Measurements from ENCODE around the gene OR13C8. TPM values are rescaled to one million over a fixed set of nuclear protein-coding genes. Genes with fewer than 3 reads are reported as not detected.
"Not testable (repeated sequence)": the region's sequence is repeated elsewhere in the genome, so short reads cannot be mapped to it uniquely, and the experiment has no call there.

The OR13C8 gene
- total RNA-seq, 1 experiment from 2014 or later: not detected

DNA sequence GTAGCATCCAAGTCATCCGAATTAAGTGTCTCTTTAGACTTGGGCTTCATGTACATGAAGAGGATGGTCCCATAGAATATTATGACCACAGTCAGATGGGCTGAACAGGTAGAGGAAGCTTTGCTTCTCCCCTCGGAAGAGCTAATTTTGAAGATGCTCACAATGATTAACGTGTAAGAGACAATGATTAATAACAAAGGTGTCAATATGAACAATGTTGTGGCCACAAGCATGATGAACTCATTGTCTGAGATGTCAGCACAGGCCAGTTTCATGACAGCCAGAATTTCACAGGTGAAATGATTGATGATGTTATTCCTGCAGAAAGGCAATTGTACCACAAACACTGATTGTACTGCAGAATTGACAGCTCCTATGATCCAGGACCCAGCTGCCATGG lies 35.8 kb downstream of the OR13C8 start:
- no peak for DNase-seq
- Mint-ChIP-seq H3K9me3 (ENCODE audit: unreplicated experiment) (no peaks in the 10 kb centered on the region), H3K27ac (ENCODE audit: unreplicated experiment) (no peak overlapping the region), H3K36me3 (ENCODE audit: insufficient read depth, unreplicated experiment) (no peaks in the 10 kb centered on the region), H3K27me3 (ENCODE audit: insufficient read depth, unreplicated experiment) (peaks cover 3% of the 10 kb centered on the region), H3K4me3 (ENCODE audit: unreplicated experiment) (no peak overlapping the region), H3K4me1 (ENCODE audit: low read depth, unreplicated experiment) (no peaks in the 10 kb centered on the region)
- Histone ChIP-seq H3K36me3 (ENCODE audit: control insufficient read depth, insufficient read depth, low read length) (no peaks in the 10 kb centered on the region), H3K4me3 (ENCODE audit: low read depth, low read length) (no peak overlapping the region), H3K27me3 (replicated peaks; ENCODE audit: control insufficient read depth, insufficient read depth, low read length) (no peaks in the 10 kb centered on the region), H3K9me3 (no peaks in the 10 kb centered on the region), H3K4me1 (no peaks in the 10 kb centered on the region)
- no TSS peak for BruUV-seq (replicated peaks)
- intact Hi-C loops (cut with micrococcal nuclease; ENCODE audit: unreplicated experiment): no loop called here
- CTCF ChIA-PET: no interaction called here
- POLR2A ChIA-PET: no interaction called here
- TF ChIP-seq, protein P1, sequence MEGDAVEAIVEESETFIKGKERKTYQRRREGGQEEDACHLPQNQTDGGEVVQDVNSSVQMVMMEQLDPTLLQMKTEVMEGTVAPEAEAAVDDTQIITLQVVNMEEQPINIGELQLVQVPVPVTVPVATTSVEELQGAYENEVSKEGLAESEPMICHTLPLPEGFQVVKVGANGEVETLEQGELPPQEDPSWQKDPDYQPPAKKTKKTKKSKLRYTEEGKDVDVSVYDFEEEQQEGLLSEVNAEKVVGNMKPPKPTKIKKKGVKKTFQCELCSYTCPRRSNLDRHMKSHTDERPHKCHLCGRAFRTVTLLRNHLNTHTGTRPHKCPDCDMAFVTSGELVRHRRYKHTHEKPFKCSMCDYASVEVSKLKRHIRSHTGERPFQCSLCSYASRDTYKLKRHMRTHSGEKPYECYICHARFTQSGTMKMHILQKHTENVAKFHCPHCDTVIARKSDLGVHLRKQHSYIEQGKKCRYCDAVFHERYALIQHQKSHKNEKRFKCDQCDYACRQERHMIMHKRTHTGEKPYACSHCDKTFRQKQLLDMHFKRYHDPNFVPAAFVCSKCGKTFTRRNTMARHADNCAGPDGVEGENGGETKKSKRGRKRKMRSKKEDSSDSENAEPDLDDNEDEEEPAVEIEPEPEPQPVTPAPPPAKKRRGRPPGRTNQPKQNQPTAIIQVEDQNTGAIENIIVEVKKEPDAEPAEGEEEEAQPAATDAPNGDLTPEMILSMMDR (IDR thresholded peaks at IDR 0.05; ENCODE audit: insufficient read depth in 1 of 2, low read depth in 1 of 2, low read length in 1 of 2, severe bottlenecking in 1 of 2, unreplicated experiment in 1 of 2): no peak

DNA sequence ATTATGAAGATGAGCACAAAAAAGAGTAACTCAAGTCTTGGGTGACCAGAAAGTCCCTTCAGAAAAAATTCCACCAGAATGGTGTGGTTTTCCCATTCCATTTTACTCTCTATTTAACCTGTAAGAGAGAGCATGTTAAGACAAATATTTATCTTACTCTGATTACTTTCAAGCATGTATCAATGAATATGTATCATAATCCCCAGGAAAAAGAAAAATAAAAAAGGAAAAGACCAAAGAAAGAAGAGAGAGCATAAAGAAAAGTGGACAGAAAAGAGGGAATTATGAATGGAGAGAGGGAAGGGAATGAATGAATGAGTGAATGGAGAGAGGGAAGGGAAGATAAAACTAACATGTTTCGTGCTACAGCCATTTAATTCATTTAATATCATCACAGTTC lies 36.6 kb downstream of the OR13C8 start, which contains the start of gene OR13C2:
Gene OR13C2 (minus strand): TSS at position 101 of the 400 bp plus-strand sequence. CDS start 0 bp downstream, at position 101.
- H3K4me3 Mint-ChIP-seq (ENCODE audit: unreplicated experiment); POLR2A ChIA-PET; H3K36me3 ChIP-seq (ENCODE audit: control insufficient read depth, insufficient read depth, low read length); H3K4me1 Mint-ChIP-seq (ENCODE audit: low read depth, unreplicated experiment); H3K27me3 Mint-ChIP-seq (ENCODE audit: insufficient read depth, unreplicated experiment); intact Hi-C loops (cut with micrococcal nuclease; ENCODE audit: unreplicated experiment); BruUV-seq (replicated peaks); H3K36me3 Mint-ChIP-seq (ENCODE audit: insufficient read depth, unreplicated experiment); H3K27me3 ChIP-seq (replicated peaks; ENCODE audit: control insufficient read depth, insufficient read depth, low read length); H3K27ac Mint-ChIP-seq (ENCODE audit: unreplicated experiment); CTCF ChIA-PET; H3K4me1 ChIP-seq; H3K4me3 ChIP-seq (ENCODE audit: low read depth, low read length); DNase-seq; H3K9me3 Mint-ChIP-seq (ENCODE audit: unreplicated experiment); H3K9me3 ChIP-seq: not testable (repeated sequence)

DNA sequence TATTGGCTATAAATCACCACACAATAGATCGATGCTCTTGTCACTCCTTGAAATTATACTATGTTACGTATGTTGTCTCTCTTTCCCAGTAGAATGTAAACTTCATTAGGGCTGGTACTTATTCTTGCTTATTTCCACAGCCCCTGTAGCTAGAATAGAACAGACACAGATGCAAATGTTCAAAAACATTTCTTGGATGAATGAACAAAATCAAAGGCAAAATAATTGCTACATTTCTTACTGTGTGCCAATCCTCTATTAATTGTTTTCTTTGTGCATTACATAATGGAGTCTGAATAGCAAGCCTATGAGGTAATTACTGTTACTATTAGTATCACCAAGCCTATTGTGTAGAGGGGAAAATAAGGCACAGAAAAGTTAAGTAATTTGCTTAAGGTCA lies 37.2 kb downstream of the OR13C8 start:
- Histone ChIP-seq H3K4me3 (ENCODE audit: low read depth, low read length) (no peak overlapping the region), H3K4me1 (no peaks in the 10 kb centered on the region), H3K36me3 (ENCODE audit: control insufficient read depth, insufficient read depth, low read length) (no peaks in the 10 kb centered on the region), H3K9me3 (no peaks in the 10 kb centered on the region), H3K27me3 (replicated peaks; ENCODE audit: control insufficient read depth, insufficient read depth, low read length) (no peaks in the 10 kb centered on the region)
- Mint-ChIP-seq H3K4me3 (ENCODE audit: unreplicated experiment) (no peak overlapping the region), H3K27me3 (ENCODE audit: insufficient read depth, unreplicated experiment) (peaks cover 3% of the 10 kb centered on the region), H3K4me1 (ENCODE audit: low read depth, unreplicated experiment) (no peaks in the 10 kb centered on the region), H3K27ac (ENCODE audit: unreplicated experiment) (no peak overlapping the region), H3K9me3 (ENCODE audit: unreplicated experiment) (no peaks in the 10 kb centered on the region), H3K36me3 (ENCODE audit: insufficient read depth, unreplicated experiment) (no peaks in the 10 kb centered on the region)
- TF ChIP-seq, protein P1 (IDR thresholded peaks at IDR 0.05; ENCODE audit: insufficient read depth in 1 of 2, low read depth in 1 of 2, low read length in 1 of 2, severe bottlenecking in 1 of 2, unreplicated experiment in 1 of 2): no peak
- ChIA-PET POLR2A (no interaction called here), CTCF (no interaction called here)
- no TSS peak for BruUV-seq (replicated peaks)
- intact Hi-C loops (cut with micrococcal nuclease; ENCODE audit: unreplicated experiment): no loop called here
- DNase-seq: no peak

DNA sequence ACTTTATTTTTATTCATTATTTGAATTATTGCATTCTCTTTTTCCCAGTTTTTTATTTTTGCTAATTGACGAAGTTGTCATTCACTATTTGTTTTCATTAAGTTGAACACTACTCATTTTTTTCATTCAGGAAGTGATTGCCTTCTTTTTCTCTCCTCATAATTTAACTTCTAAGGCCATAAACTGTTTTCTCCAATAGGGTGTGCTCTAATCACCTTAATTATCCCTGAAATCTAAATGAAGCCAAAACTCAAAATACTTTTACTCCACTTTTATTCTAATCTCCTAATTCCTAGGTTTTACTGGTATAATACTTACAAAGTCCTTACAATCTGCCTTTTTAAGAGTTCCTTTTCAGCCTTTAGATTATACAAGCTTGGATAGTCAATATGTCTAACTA lies 39.4 kb downstream of the OR13C8 start:
- H3K27me3 Mint-ChIP-seq (ENCODE audit: insufficient read depth, unreplicated experiment): peaks cover 7% of the 10 kb centered on the region
- TF ChIP-seq, protein P1 (IDR thresholded peaks at IDR 0.05; ENCODE audit: insufficient read depth in 1 of 2, low read depth in 1 of 2, low read length in 1 of 2, severe bottlenecking in 1 of 2, unreplicated experiment in 1 of 2): peak; percentile 13 to 21
- no peaks in the 10 kb centered on the region for H3K27me3 ChIP-seq (replicated peaks; ENCODE audit: control insufficient read depth, insufficient read depth, low read length)
- POLR2A ChIA-PET: no interaction called here
- no peaks in the 10 kb centered on the region for H3K9me3 ChIP-seq
- CTCF ChIA-PET: no interaction called here
- no peaks in the 10 kb centered on the region for H3K36me3 Mint-ChIP-seq (ENCODE audit: insufficient read depth, unreplicated experiment)
- intact Hi-C loops (cut with micrococcal nuclease; ENCODE audit: unreplicated experiment): loop anchor here (1.0 to 2.0 kb wide), 2 partner anchors 74 to 135 kb away; no protein-coding TSS in a partner anchor
- no peaks in the 10 kb centered on the region for H3K4me1 ChIP-seq
- no peaks in the 10 kb centered on the region for H3K9me3 Mint-ChIP-seq (ENCODE audit: unreplicated experiment)
- no peak for DNase-seq
- H3K4me3 Mint-ChIP-seq (ENCODE audit: unreplicated experiment): no peak overlapping the region
- no TSS peak for BruUV-seq (replicated peaks)
- H3K36me3 ChIP-seq (ENCODE audit: control insufficient read depth, insufficient read depth, low read length): no peaks in the 10 kb centered on the region
- H3K27ac Mint-ChIP-seq (ENCODE audit: unreplicated experiment): no peak overlapping the region
- no peak overlapping the region for H3K4me3 ChIP-seq (ENCODE audit: low read depth, low read length)
- no peaks in the 10 kb centered on the region for H3K4me1 Mint-ChIP-seq (ENCODE audit: low read depth, unreplicated experiment)
